OCI-LY1 (cell line): ENCODE data around the gene ARHGAP6.

ENCODE experiments used
- CTCF ChIP-seq: fragments of 200-600 bp; sonication (generic), shearing (Covaris generic); IDR thresholded peaks from 2 replicates; pipeline ENCODE4 v1.5.1; 2017; ENCODE audit warnings: mild to moderate bottlenecking, antibody characterized with exemption, low read length, moderate library complexity, mixed read lengths
- EZH2 ChIP-seq: fragments of 200-600 bp; sonication (generic), shearing (Covaris generic); IDR thresholded peaks from 2 replicates; pipeline ENCODE4 v1.8.0; 2017; ENCODE audit warnings: borderline replicate concordance, mixed run types, mild to moderate bottlenecking, antibody characterized with exemption, low read length, moderate library complexity, mixed read lengths

GRCh38 chrX:11190745-11191510 is 474.8 kb downstream of the ARHGAP6 start:
- TF ChIP-seq EZH2, result no peak
- TF ChIP-seq CTCF, result no peak
